ENCODE measurements around the gene IVNS1ABP. TPM values are rescaled to one million over a fixed set of nuclear protein-coding genes. Genes with fewer than 3 reads are reported as not detected.

Gene IVNS1ABP
- total and polyA plus RNA-seq, 9 of the 15 experiments (the other 6 are each of a cell fraction or from before 2014, with no cell fraction given), result 30.6 to 126 (median 77.7) TPM

- TF ChIP-seq TAL1 (IDR thresholded peaks at IDR 0.05) (0 out of 2 replicates have a peak, but pooled peaks have one; percentile 10), SMARCE1 (IDR thresholded peaks at IDR 0.05) (0 out of 2 replicates have a peak, but pooled peaks have one; percentile 12), DPF2 (IDR thresholded peaks at IDR 0.05) (0 out of 2 replicates have a peak, but pooled peaks have one; percentile 34), CXXC5 (CRISPR knock-in tag; IDR thresholded peaks at IDR 0.05) (no peak), ZBTB7A (IDR thresholded peaks at IDR 0.05; ENCODE audit: borderline replicate concordance, control insufficient read depth, low read depth, low read length) (no peak), CBFA2T3 (IDR thresholded peaks at IDR 0.05) (peak; percentile 39; the same call in 1 of the 2 replicates), LEF1 (IDR thresholded peaks at IDR 0.05) (0 out of 2 replicates have a peak, but pooled peaks have one; percentile 39), ARID1B (IDR thresholded peaks at IDR 0.05) (peak; percentile 39; the same call in 1 of the 2 replicates), NFYB (IDR thresholded peaks at IDR 0.05; ENCODE audit: extremely low read depth, insufficient read length) (no peak)
Measured at GRCh38 chr1:185334182-185334581, 17.1 kb upstream of the IVNS1ABP start (continued).

- TF ChIP-seq CAMTA2 (CRISPR knock-in tag; conservative IDR thresholded peaks at IDR 0.05), result no peak
- peak; percentile 64; the same call in 1 of the 2 replicates for TF ChIP-seq CHAMP1 (IDR thresholded peaks at IDR 0.05)
- TF ChIP-seq TGIF2 (CRISPR knock-in tag; IDR thresholded peaks at IDR 0.05), result no peak
- TF ChIP-seq CC2D1A (IDR thresholded peaks at IDR 0.05), result peak; percentile 38; the same call in 1 of the 2 replicates
- no peak overlapping the region for H3K9ac ChIP-seq (ENCODE audit: insufficient read depth in 1 of 2, low read depth in 2 of 2, low read length in 2 of 2)
- intact Hi-C loops (cut with micrococcal nuclease), result no loop called here
- DNase-seq (ENCODE audit: extremely low read depth in 1 of 4, low spot score in 3 of 4) (no peak), FAIRE-seq (no peak), ATAC-seq (no peak)
- H3K9me3 ChIP-seq (replicated peaks; ENCODE audit: control insufficient read depth, insufficient read depth, low read depth, low read length), result no peaks in the 10 kb centered on the region
- no peak overlapping the region for H3K4me3 ChIP-seq
- ChIA-PET POLR2A (no interaction called here), CTCF (ENCODE audit: low intra/inter-chr PET ratio) (no interaction called here)
- 62% methylated on average over 4 of the region's 4 CpGs for WGBS (ENCODE audit: insufficient coverage, low coverage, missing lambda C conversion rate)
- H3K4me2 ChIP-seq (ENCODE audit: insufficient read depth, low read length), result no peak overlapping the region
- H3K27me3 ChIP-seq (ENCODE audit: control insufficient read depth in 2 of 2, insufficient read depth in 2 of 2, low read length in 2 of 2), result no peaks in the 10 kb centered on the region
- no peaks in the 10 kb centered on the region for H3K79me2 ChIP-seq (ENCODE audit: control insufficient read depth, insufficient read depth, low read length)
- H3K36me3 ChIP-seq (ENCODE audit: control insufficient read depth, insufficient read depth, low read length), result no peaks in the 10 kb centered on the region
- in situ Hi-C loops (cut with MboI), result no loop called here
- no peak overlapping the region for H2AFZ ChIP-seq (ENCODE audit: low read depth, low read length)
- no peaks in the 10 kb centered on the region; a peak in 2 of 5 replicates for H3K4me1 ChIP-seq (replicated peaks in 1 of 2; ENCODE audit: control insufficient read depth in 2 of 2, insufficient read depth in 2 of 2, low read length in 2 of 2)
- BruUV-seq (replicated peaks), result no TSS peak
- H4K20me1 ChIP-seq (replicated peaks; ENCODE audit: control insufficient read depth, insufficient read depth, low read length), result no peaks in the 10 kb centered on the region
- no peak overlapping the region for H3K27ac ChIP-seq (ENCODE audit: extremely low read depth, low read depth, low read length)
- H3K9me1 ChIP-seq (ENCODE audit: control insufficient read depth, insufficient read depth, low read length), result no peaks in the 10 kb centered on the region
Measured at GRCh38 chr1:185328255-185328654, 11.2 kb upstream of the IVNS1ABP start.
